GM12873 (cell line): ENCODE data around the gene NKPD1.

Experiments
- TF ChIP-seq, protein P1 (sequence below): IDR thresholded peaks from 2 replicates; pipeline ENCODE4 v1.5.1; 2012; ENCODE audit warnings: low read depth, mild to moderate bottlenecking, moderate library complexity, low read length, control low read depth; ENCODE audit not compliant: insufficient read depth; ENCODE audit errors: missing control alignments

The NKPD1 gene

DNA sequence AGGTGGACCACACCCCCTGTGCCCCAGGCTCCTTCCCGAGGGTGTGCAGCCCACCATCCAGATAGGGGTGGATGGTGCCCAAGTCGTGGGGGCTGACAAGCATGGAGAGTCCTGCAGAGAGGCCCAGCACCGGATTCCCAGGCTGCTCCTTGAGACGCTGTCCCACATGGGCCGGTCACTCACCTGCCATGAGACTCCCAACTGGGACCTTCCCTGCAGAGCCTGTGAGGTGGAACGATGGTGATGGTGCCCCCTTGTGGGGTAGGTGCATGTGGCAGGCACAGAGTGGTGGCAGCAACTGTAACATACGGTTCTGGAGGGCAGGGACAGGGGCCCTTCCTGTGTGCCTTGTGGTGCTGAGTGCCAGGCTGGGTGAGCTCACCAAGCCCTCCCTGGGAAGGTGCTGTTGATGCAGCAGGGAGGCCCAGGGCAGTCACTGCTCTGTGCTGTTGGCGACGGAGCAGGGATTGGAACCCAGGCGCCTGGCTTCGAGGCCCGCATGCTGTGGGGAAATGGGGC is 34.7 kb downstream of the NKPD1 start:
- TF ChIP-seq, protein P1, sequence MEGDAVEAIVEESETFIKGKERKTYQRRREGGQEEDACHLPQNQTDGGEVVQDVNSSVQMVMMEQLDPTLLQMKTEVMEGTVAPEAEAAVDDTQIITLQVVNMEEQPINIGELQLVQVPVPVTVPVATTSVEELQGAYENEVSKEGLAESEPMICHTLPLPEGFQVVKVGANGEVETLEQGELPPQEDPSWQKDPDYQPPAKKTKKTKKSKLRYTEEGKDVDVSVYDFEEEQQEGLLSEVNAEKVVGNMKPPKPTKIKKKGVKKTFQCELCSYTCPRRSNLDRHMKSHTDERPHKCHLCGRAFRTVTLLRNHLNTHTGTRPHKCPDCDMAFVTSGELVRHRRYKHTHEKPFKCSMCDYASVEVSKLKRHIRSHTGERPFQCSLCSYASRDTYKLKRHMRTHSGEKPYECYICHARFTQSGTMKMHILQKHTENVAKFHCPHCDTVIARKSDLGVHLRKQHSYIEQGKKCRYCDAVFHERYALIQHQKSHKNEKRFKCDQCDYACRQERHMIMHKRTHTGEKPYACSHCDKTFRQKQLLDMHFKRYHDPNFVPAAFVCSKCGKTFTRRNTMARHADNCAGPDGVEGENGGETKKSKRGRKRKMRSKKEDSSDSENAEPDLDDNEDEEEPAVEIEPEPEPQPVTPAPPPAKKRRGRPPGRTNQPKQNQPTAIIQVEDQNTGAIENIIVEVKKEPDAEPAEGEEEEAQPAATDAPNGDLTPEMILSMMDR = peak; percentile 94

DNA sequence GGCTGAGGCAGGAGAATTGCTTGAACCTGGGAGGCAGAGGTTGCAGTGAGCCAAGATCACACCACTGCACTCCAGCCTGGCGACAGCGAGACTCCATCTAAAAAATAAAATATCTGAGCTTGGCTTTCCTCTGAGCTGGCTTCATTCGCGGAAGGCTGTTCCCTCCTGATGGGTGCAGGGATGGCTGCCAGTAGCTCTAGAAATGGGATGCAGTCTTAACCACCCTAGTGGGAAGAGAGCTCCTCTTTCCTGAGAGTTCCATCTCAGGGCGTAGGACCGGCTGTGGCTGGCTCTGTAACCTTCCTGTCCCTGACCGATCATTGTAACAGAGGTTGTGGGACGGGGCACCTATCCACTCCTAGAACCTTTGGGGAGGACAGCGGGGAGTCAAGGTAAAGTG is 35.4 kb downstream of the NKPD1 start:
- TF ChIP-seq, protein P1 = no peak

DNA sequence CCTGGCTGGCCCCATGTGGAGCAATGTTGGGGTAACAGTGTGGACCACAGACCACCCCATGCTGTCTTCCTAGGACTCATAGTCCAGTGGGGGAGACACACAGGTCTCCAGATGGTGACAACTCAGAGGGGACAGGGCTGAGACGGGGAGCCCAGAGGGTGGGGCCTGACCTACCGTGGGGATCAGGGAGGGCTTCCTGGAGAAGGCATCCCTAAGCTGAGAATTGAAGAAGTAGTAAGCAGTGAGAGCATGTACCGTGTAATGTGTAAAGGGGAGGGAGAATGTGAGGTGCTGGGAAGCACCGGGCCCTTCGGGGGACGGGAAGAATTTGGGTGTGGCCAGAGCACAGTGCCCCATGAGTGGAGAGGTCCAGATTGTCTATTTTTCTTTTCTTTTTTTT is 36.8 kb downstream of the NKPD1 start:
- TF ChIP-seq, protein P1 = no peak

DNA sequence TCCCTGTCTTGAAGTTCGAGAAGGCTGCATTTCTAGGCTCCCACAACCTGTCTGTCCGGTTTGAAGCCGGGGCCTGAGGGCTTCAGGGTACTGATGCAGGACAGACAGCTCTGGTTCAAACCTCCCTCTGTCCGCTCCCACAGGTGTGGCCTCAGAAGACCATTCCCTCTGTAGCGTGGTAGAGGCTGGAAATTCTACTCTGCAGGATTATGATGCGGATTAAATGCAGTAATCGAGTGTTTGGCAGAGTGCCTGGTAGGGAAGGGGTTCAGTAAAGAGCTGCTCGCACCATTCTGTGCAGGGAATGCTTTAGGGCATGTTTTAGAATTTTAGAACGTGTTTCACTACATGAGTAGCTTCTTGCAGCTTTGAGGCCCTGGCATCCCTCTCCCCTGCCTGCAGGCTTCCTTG is 37.3 kb downstream of the NKPD1 start:
- TF ChIP-seq, protein P1 = no peak

DNA sequence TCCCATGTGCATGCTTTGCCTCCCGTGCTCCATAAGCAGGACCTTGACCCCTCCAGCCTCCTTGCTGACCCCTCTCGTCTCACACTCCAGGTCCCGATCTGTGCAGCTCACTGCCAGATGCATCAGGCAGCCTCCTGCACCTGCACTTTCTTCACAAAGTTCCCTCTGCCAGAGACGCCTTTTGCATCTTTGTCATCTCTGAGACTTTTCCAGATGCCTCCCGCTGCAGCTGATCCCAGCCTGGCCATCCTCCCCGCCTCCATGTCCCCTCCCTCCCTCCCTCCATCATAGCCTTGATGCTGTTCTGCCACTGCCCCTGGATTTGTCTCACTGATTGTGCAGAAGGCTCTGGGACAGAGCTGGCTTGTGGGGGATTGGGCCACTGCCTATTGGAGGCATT is 38.0 kb downstream of the NKPD1 start:
- TF ChIP-seq, protein P1 = no peak

DNA sequence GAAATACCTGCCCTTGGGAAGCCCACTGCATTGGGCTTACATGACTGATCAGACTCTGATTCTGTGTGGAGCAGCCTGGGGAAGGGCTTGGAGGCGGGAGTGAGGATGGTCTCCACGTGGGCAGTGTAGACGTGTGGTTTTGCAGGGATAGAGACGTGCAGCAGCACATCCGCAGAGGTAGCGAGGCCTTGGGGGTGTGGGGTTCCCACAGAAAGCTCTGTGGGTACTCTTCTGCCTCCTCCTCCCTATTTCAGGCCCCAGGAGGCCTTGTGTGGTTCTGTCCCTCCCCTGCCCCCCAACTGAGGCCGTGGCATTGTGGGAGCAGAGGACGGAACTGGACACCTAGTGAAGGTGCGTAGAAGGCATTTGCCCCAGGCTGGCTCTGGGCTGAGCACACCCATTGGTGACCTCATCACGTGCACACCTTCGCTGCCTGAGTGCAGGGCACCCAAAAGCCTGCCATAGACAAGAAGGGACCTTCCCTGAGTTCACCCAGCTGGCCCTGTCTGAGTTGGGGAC is 38.9 kb downstream of the NKPD1 start:
- TF ChIP-seq, protein P1 = no peak

DNA sequence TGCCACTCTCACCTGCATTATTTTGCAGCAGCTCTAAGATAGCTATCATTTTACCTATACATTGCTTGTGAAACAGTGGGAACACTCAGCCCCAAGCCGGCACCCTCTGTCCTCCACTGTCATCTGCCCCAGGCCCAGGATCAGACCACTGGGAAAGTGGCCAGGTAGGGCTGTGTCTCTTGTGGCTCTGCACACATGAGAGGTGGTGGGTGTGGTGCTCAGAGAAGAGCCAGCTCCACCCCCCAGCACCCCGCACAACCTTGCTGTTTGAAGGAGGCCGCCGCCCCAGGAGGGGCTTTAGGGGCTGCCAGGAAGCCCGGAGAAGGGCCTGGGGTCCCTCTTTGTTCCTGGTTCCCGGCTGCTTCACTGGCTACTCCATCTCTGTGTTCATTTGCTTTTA is 41.2 kb downstream of the NKPD1 start:
- TF ChIP-seq, protein P1 = no peak
